WTC11 (cell line): ENCODE results near the gene CCR9.

Experiments
- E2F5 ChIP-seq: sonication (generic); formaldehyde crosslinking; IDR thresholded peaks from 2 replicates; pipeline ENCODE4 v1.8.1; 2022; ENCODE audit warnings: mild to moderate bottlenecking, moderate library complexity, missing genetic modification reagents
- NR2C2 ChIP-seq: sonication (generic); formaldehyde crosslinking; IDR thresholded peaks from 2 replicates; pipeline ENCODE4 v1.8.0; 2022; ENCODE audit warnings: mild to moderate bottlenecking, missing genetic modification reagents

DNA sequence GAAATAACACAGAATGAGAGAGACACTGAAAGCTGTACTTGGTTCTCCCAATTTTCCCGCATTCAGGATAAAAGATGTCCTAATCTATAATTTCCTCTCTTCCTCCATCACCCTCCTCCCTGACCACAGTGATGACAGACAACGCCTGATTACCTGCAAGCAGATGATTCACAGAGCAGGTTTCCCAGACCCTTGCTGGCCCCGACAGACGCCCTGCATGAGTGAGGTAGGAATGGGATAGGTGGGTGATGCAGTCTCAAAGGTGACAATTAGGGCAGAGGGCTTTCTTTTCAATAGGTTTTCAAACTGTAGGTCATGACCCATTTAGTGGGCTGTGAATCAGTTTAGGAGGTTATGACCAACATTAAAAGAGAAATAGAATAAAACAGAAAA is 51.7 kb downstream of the CCR9 start:
- TF ChIP-seq NR2C2 (CRISPR knock-in tag) (no peak), E2F5 (no peak)
